ENCODE data around the gene TSEN54. TPM values are rescaled to one million over a fixed set of nuclear protein-coding genes. Genes with fewer than 3 reads are reported as not detected.

The TSEN54 gene
- total and polyA plus RNA-seq, 9 donors: 11.3 to 35.0 (median 18.8) TPM

DNA sequence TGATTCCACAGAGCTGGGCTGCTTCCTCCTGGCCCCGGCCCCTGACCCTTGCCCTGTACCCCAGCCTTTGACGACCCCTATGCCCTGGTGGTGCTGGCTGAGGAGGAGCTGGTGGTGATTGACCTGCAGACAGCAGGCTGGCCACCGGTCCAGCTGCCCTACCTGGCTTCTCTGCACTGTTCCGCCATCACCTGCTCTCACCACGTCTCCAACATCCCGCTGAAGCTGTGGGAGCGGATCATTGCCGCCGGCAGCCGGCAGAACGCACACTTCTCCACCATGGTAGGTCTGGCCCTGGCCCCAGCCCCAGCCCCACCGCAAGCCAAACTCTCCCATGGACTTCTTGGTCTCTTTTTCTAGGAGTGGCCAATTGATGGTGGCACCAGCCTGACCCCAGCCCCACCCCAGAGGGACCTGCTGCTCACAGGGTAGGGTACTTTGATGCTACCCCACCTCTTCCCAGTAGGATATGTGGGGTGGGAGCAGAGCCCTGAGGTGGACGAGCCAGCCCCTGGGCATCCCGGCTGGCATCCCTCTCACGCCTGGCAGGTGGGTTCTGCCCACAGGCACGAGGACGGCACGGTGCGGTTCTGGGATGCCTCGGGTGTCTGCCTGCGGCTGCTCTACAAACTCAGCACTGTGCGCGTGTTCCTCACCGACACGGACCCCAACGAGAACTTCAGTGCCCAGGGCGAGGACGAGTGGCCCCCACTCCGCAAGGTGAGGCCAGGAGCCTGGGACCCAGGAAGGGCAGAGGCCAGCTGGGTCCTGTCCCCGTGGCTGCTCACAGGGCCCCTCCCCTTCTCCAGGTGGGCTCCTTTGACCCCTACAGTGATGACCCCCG is 52.3 kb downstream of the TSEN54 start:
- TF ChIP-seq EP300 (IDR thresholded peaks at IDR 0.05): no peak
- TF ChIP-seq POLR2A (IDR thresholded peaks at IDR 0.05): no peak
- intact Hi-C loops (cut with DNase I): no loop called here
- 88 to 94% (median 94%) methylated on average over 31 of the region's 31 CpGs for WGBS, 3 donors
- H3K36me3 ChIP-seq: no peaks in the 10 kb centered on the region
- H3K27ac ChIP-seq: no peak overlapping the region
- DNase-seq: no peak
- H3K4me3 ChIP-seq: no peak overlapping the region
- H3K27me3 ChIP-seq: no peaks in the 10 kb centered on the region
- no peaks in the 10 kb centered on the region for H3K9me3 ChIP-seq
- H3K4me1 ChIP-seq (ENCODE audit: insufficient read depth): no peaks in the 10 kb centered on the region

DNA sequence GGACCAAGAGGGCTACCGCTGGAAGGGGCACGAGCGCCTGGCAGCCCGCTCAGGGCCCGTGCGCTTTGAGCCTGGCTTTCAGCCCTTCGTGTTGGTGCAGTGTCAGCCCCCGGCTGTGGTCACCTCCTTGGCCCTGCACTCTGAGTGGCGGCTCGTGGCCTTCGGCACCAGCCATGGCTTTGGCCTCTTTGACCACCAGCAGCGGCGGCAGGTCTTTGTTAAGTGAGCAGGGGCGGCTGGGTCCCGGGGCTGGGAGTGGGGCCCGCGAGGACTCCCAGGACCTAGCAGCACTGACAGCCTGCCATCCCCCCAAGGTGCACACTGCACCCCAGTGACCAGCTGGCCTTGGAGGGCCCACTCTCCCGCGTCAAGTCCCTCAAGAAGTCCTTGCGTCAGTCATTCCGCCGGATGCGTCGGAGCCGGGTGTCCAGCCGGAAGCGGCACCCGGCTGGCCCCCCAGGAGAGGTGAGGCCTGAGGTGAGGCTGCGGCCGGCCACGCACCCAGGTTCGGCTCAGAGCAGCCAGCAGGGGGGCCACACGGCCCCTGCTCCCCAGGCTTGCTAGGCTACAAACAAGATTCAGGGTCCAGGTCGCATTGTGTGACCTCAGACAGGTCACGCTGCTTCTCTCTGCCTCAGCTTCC is 53.8 kb downstream of the TSEN54 start:
- WGBS, 3 donors: 90 to 91% (median 91%) methylated on average over 35 of the region's 35 CpGs
- Histone ChIP-seq H3K27ac (no peak overlapping the region), H3K27me3 (no peaks in the 10 kb centered on the region), H3K4me1 (ENCODE audit: insufficient read depth) (no peaks in the 10 kb centered on the region), H3K36me3 (no peaks in the 10 kb centered on the region), H3K9me3 (no peaks in the 10 kb centered on the region), H3K4me3 (no peak overlapping the region)
- TF ChIP-seq, protein P1, sequence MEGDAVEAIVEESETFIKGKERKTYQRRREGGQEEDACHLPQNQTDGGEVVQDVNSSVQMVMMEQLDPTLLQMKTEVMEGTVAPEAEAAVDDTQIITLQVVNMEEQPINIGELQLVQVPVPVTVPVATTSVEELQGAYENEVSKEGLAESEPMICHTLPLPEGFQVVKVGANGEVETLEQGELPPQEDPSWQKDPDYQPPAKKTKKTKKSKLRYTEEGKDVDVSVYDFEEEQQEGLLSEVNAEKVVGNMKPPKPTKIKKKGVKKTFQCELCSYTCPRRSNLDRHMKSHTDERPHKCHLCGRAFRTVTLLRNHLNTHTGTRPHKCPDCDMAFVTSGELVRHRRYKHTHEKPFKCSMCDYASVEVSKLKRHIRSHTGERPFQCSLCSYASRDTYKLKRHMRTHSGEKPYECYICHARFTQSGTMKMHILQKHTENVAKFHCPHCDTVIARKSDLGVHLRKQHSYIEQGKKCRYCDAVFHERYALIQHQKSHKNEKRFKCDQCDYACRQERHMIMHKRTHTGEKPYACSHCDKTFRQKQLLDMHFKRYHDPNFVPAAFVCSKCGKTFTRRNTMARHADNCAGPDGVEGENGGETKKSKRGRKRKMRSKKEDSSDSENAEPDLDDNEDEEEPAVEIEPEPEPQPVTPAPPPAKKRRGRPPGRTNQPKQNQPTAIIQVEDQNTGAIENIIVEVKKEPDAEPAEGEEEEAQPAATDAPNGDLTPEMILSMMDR (IDR thresholded peaks at IDR 0.05): no peak
- no peak for TF ChIP-seq POLR2A (IDR thresholded peaks at IDR 0.05)
- TF ChIP-seq EP300 (IDR thresholded peaks at IDR 0.05): no peak
- intact Hi-C loops (cut with DNase I): no loop called here
- no peak for DNase-seq

DNA sequence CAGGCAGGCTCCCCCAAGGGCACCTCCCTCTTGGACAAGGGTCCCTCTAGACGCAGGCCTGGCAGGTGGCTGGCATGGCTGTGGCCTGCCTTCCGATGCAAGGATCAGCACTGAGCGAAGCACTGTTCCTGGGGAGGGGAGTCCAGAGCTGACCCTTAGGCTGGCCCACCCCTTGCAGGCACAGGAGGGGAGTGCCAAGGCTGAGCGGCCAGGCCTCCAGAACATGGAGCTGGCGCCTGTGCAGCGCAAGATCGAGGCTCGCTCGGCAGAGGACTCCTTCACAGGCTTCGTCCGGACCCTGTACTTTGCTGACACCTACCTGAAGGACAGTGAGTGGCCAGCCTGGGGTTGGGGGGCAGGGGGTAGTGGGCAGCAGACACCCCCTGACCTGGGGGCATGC is 54.4 kb downstream of the TSEN54 start:
- Histone ChIP-seq H3K36me3 (no peaks in the 10 kb centered on the region), H3K4me1 (ENCODE audit: insufficient read depth) (no peaks in the 10 kb centered on the region), H3K27me3 (no peaks in the 10 kb centered on the region), H3K4me3 (no peak overlapping the region), H3K9me3 (no peaks in the 10 kb centered on the region), H3K27ac (no peak overlapping the region)
- intact Hi-C loops (cut with DNase I): no loop called here
- TF ChIP-seq, protein P1 (IDR thresholded peaks at IDR 0.05): no peak
- TF ChIP-seq POLR2A (IDR thresholded peaks at IDR 0.05) (no peak), EP300 (IDR thresholded peaks at IDR 0.05) (no peak)
- no peak for DNase-seq
- WGBS, 3 donors: 92 to 97% (median 93%) methylated on average over 11 of the region's 11 CpGs

DNA sequence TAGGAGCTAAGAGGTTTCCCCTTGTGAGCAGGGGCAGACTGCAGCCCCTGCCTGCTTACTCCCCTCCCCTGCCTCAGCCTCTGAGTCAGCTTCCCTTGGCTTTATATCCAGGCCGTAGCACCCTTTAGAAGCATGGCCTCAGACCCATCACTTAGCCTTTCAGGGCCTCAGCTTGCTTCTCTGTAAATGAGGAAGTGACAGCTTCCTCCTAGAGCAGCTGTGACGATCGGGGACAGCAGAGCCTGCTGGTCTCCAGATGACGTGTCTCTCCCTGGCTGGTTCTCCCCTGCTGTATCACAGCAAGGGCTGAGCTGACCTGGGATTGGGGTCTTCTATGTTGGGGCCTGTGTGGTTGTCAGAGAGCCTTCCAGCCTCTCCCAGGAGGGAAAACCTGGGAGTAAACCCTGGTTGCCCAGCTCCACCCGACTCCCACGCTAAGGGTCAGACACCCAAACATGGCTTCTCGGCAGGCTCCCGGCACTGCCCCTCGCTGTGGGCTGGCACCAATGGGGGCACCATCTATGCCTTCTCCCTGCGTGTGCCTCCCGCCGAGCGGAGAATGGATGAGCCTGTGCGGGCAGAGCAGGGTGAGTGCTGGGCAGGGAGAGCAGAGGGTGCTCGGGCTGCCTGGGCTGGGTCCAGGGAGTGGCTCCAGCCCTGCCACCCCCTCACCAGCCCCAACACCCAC is 55.0 kb downstream of the TSEN54 start:
- Histone ChIP-seq H3K9me3 (no peaks in the 10 kb centered on the region), H3K36me3 (no peaks in the 10 kb centered on the region), H3K27me3 (no peaks in the 10 kb centered on the region), H3K4me1 (ENCODE audit: insufficient read depth) (no peaks in the 10 kb centered on the region), H3K4me3 (no peak overlapping the region), H3K27ac (no peak overlapping the region)
- 82 to 91% (median 85%) methylated on average over 15 of the region's 15 CpGs for WGBS, 3 donors
- intact Hi-C loops (cut with DNase I): no loop called here
- TF ChIP-seq POLR2A (IDR thresholded peaks at IDR 0.05) (no peak), EP300 (IDR thresholded peaks at IDR 0.05) (no peak)
- TF ChIP-seq, protein P1 (IDR thresholded peaks at IDR 0.05): no peak
- DNase-seq: no peak
